ENCODE data around the gene RASSF4. TPM values are rescaled to one million over a fixed set of nuclear protein-coding genes. Genes with fewer than 3 reads are reported as not detected.

Gene RASSF4
- total and polyA plus RNA-seq, 9 of the 15 experiments (the other 6 are each of a cell fraction or from before 2014, with no cell fraction given) = 0.01 to 0.62 (median 0.11) TPM; not detected in 3

- TF ChIP-seq ZNF133 (CRISPR knock-in tag; IDR thresholded peaks at IDR 0.05) (no peak), COPS2 (conservative IDR thresholded peaks at IDR 0.05) (no peak), NFRKB (IDR thresholded peaks at IDR 0.05; ENCODE audit: low read depth) (peak; percentile 76), PTBP1 (IDR thresholded peaks at IDR 0.05; ENCODE audit: low read depth, low read length) (no peak), BCOR (IDR thresholded peaks at IDR 0.05) (no peak), NCOR1 (IDR thresholded peaks at IDR 0.05) (no peak), SMARCA4 (IDR thresholded peaks at IDR 0.05) (no peak), CTCF (IDR thresholded peaks at IDR 0.05 in 2 of 3, conservative IDR thresholded peaks at IDR 0.05 in 1 of 3; ENCODE audit: insufficient read depth in 2 of 3, low read depth in 1 of 3, low read length in 3 of 3) (peak; percentile 94 to 98 (median 97)), ZC3H4 (CRISPR knock-in tag; IDR thresholded peaks at IDR 0.05; ENCODE audit: borderline replicate concordance) (0 out of 2 replicates have a peak, but pooled peaks have one; percentile 21), TEAD4 (IDR thresholded peaks at IDR 0.05; ENCODE audit: low read length) (no peak; the same call in 1 of the 2 replicates), TEAD4 (CRISPR knock-in tag; IDR thresholded peaks at IDR 0.05; ENCODE audit: borderline replicate concordance) (no peak), NONO (IDR thresholded peaks at IDR 0.05; ENCODE audit: low read depth in 2 of 2, low read length in 1 of 2) (peak in 1 of 2 experiments; percentile 53; a peak in 1 of 4 replicates), PCBP1 (IDR thresholded peaks at IDR 0.05; ENCODE audit: low read depth, low read length, poor library complexity, severe bottlenecking) (peak; percentile 75), RUNX1 (IDR thresholded peaks at IDR 0.05; ENCODE audit: low read depth) (no peak), TCFL5 (CRISPR knock-in tag; conservative IDR thresholded peaks at IDR 0.05) (no peak), TFE3 (CRISPR knock-in tag; IDR thresholded peaks at IDR 0.05) (no peak), THRA (IDR thresholded peaks at IDR 0.05) (no peak), HMG20A (CRISPR knock-in tag; conservative IDR thresholded peaks at IDR 0.05) (no peak), ZNF280B (CRISPR knock-in tag; IDR thresholded peaks at IDR 0.05) (no peak), RAD51 (IDR thresholded peaks at IDR 0.05; ENCODE audit: borderline replicate concordance, low read depth) (no peak), POLR2AphosphoS5 (IDR thresholded peaks at IDR 0.05; ENCODE audit: control insufficient read depth, insufficient read depth, low read depth, low read length) (peak; percentile 45; the same call in 1 of the 2 replicates), NEUROD1 (IDR thresholded peaks at IDR 0.05; ENCODE audit: borderline replicate concordance, low read depth, low read length, partially characterized antibody) (peak; percentile 17)
These were observed 15.2 kb downstream of the RASSF4 start (continued) for GRCh38 chr10:44974628-44975430.
